Ovary (tissue), 3 donors: ENCODE measurements around the gene CYSTM1.

Experiments used
- CTCF ChIP-seq, 3 donors: fragments of 450-650 bp in 2 of 3; fragments of 200-600 bp in 1 of 3; IDR thresholded peaks; one replicate each; pipeline versions ENCODE4 v1.5.1 to v1.8.0; 2016 to 2022; ENCODE audit warnings: antibody characterized with exemption in 3 of 3, mild to moderate bottlenecking in 1 of 3
- EP300 ChIP-seq: sonication (generic); formaldehyde crosslinking; IDR thresholded peaks from one replicate; pipeline ENCODE4 v1.6.1; 2017; ENCODE audit warnings: antibody characterized with exemption
- POLR2A ChIP-seq: fragments of 450-650 bp; IDR thresholded peaks from one replicate; pipeline ENCODE4 v1.6.1; 2017; ENCODE audit warnings: antibody characterized with exemption, mild to moderate bottlenecking, moderate library complexity
- donor health status: DM: no; HTN: no; CAD: no.

- TF ChIP-seq CTCF (IDR thresholded peaks at IDR 0.05) (no peak), POLR2A (no peak), EP300 (no peak)
These were observed 48.6 kb downstream of the CYSTM1 start for GRCh38 chr5:140223567-140223966.
